IPS DF 19.7 (cell line): Measurements from ENCODE around the gene HIGD2A.
A peak's percentile ranks its signal among the peaks of the same experiment; 100 is the strongest.

Experiments
- DNase-seq: peaks from one replicate; pipeline ENCODE4 v3.0.0-alpha.2; 2013; ENCODE audit warnings: low read depth, low spot score

Gene HIGD2A

GRCh38 chr5:176388444-176389134 is at the start of gene HIGD2A, which contains the start of gene NOP16:
Gene HIGD2A (plus strand): TSS chr5:176388751. CDS start chr5:176388820, 69 bp downstream.
Gene NOP16 (minus strand): TSS chr5:176388598. CDS start chr5:176388539, 59 bp downstream.
- peak; percentile 98 for DNase-seq

- no peak for DNase-seq
Measured at GRCh38 chr5:176339304-176339703, 49.2 kb upstream of the HIGD2A start.

GRCh38 chr5:176341325-176342157 is 47.0 kb upstream of the HIGD2A start:
- no peak for DNase-seq

- no peak for DNase-seq
Measured at GRCh38 chr5:176342158-176342483, 46.4 kb upstream of the HIGD2A start.

- DNase-seq: no peak
Measured at GRCh38 chr5:176342766-176343458, 45.6 kb upstream of the HIGD2A start.

- no peak for DNase-seq
Measured at GRCh38 chr5:176350416-176350815, 38.1 kb upstream of the HIGD2A start.

GRCh38 chr5:176352116-176352878 is 36.3 kb upstream of the HIGD2A start:
- DNase-seq: no peak

GRCh38 chr5:176353533-176353932 is 35.0 kb upstream of the HIGD2A start:
- no peak for DNase-seq

GRCh38 chr5:176355400-176356178 is 33.0 kb upstream of the HIGD2A start:
- no peak for DNase-seq

GRCh38 chr5:176356179-176356566 is 32.4 kb upstream of the HIGD2A start:
- DNase-seq: no peak

GRCh38 chr5:176359658-176360057 is 28.9 kb upstream of the HIGD2A start:
- DNase-seq: no peak

GRCh38 chr5:176360894-176361436 is 27.6 kb upstream of the HIGD2A start:
- DNase-seq: no peak

- peak; percentile 57 for DNase-seq
Measured at GRCh38 chr5:176361437-176362232, 26.9 kb upstream of the HIGD2A start, which contains the start of gene KIAA1191. Gene KIAA1191 (minus strand): TSS chr5:176361764. CDS start chr5:176359508, 2,256 bp downstream.

GRCh38 chr5:176362233-176362490 is 26.4 kb upstream of the HIGD2A start:
- DNase-seq: no peak

- no peak for DNase-seq
Measured at GRCh38 chr5:176364765-176365350, 23.7 kb upstream of the HIGD2A start.

- DNase-seq: no peak
Measured at GRCh38 chr5:176365351-176366231, 23.0 kb upstream of the HIGD2A start, which contains the start of gene ARL10. Gene ARL10 (plus strand): TSS chr5:176365487. CDS start chr5:176365564, 77 bp downstream.

- DNase-seq: no peak
Measured at GRCh38 chr5:176366232-176366894, 22.2 kb upstream of the HIGD2A start.

GRCh38 chr5:176368726-176369125 is 19.8 kb upstream of the HIGD2A start:
- DNase-seq: no peak
